Measurements from ENCODE around the gene WDR82. TPM values are rescaled to one million over a fixed set of nuclear protein-coding genes. Genes with fewer than 3 reads are reported as not detected.

Gene WDR82
- total and polyA plus RNA-seq, 2 of the 8 experiments (the other 6 are each of a cell fraction or from before 2014, with no cell fraction given), result 33.5 to 82.7 TPM

GRCh38 chr3:52305926-52306325 is 27.5 kb upstream of the WDR82 start:
- H4K20me1 ChIP-seq (replicated peaks in 1 of 2; ENCODE audit: control insufficient read depth in 1 of 2, insufficient read depth in 2 of 2, low read length in 2 of 2), result peaks cover 0 to 2% of the 10 kb centered on the region in 2 experiments
- no peak overlapping the region for H2BK20ac ChIP-seq (ENCODE audit: low read length)
- H2BK15ac ChIP-seq (ENCODE audit: low read length), result no peak overlapping the region
- TF ChIP-seq CEBPB (IDR thresholded peaks at IDR 0.05; ENCODE audit: low read depth, low read length), result no peak
- no peak for TF ChIP-seq TAF1 (IDR thresholded peaks at IDR 0.05; ENCODE audit: low read depth, low read length)
- no peak for TF ChIP-seq CTCF (IDR thresholded peaks at IDR 0.05; ENCODE audit: control extremely low read depth in 1 of 3, insufficient read depth in 1 of 3, low read depth in 1 of 3, low read length in 3 of 3)
- TF ChIP-seq FOSL1 (IDR thresholded peaks at IDR 0.05; ENCODE audit: insufficient read depth, low read depth, low read length), result no peak
- no peak for TF ChIP-seq ATF2 (IDR thresholded peaks at IDR 0.05; ENCODE audit: low read length)
- no peak for TF ChIP-seq SP4 (IDR thresholded peaks at IDR 0.05; ENCODE audit: low read length)
- no peak for TF ChIP-seq SUZ12 (IDR thresholded peaks at IDR 0.05; ENCODE audit: low read length)
- no peak for TF ChIP-seq CHD2 (IDR thresholded peaks at IDR 0.05; ENCODE audit: low read length)
- no peak for TF ChIP-seq GTF2F1 (IDR thresholded peaks at IDR 0.05; ENCODE audit: borderline replicate concordance, low read depth, low read length)
- no peak for TF ChIP-seq ASH2L (IDR thresholded peaks at IDR 0.05; ENCODE audit: low read length)

More at GRCh38 chr3:52305926-52306325, 27.5 kb upstream of the WDR82 start:
- Histone ChIP-seq H2AFZ (ENCODE audit: low read length) (no peak overlapping the region), H2AK5ac (ENCODE audit: low read depth, low read length) (no peak overlapping the region), H3K4ac (replicated peaks; ENCODE audit: insufficient read length, low read depth, low read length) (no peak overlapping the region), H3K4me1 (replicated peaks in 1 of 4; ENCODE audit: control insufficient read depth in 3 of 4, insufficient read depth in 4 of 4, low read length in 3 of 4) (no peaks in the 10 kb centered on the region), H3K23ac (ENCODE audit: insufficient read length) (no peak overlapping the region), H3K79me2 (ENCODE audit: control insufficient read depth in 1 of 2, insufficient read depth in 2 of 2, low read length in 2 of 2) (no peaks in the 10 kb centered on the region), H3K23me2 (ENCODE audit: low read depth, low read length) (no peaks in the 10 kb centered on the region), H3K27ac (ENCODE audit: low read depth, low read length) (no peak overlapping the region), H3K79me1 (ENCODE audit: low read depth, low read length) (no peaks in the 10 kb centered on the region), H3K56ac (replicated peaks; ENCODE audit: insufficient read length, low read depth, low read length) (no peak overlapping the region), H3K27me3 (replicated peaks in 1 of 4; ENCODE audit: control insufficient read depth in 3 of 4, extremely low read depth in 1 of 4, insufficient read depth in 3 of 4, low read length in 3 of 4) (peaks cover 0 to 3% (median 1%) of the 10 kb centered on the region in 4 experiments; a peak in 3 of 7 replicates), H3K14ac (ENCODE audit: insufficient read length) (no peak overlapping the region), H3K18ac (ENCODE audit: extremely low read depth, low read length) (no peak overlapping the region), H4K5ac (ENCODE audit: insufficient read length, low read depth, low read length) (no peak overlapping the region), H4K91ac (replicated peaks; ENCODE audit: insufficient read length, low read length) (no peak overlapping the region), H3K9ac (replicated peaks in 1 of 4; ENCODE audit: extremely low read depth in 1 of 4, low read depth in 3 of 4, low read length in 3 of 4) (no peak overlapping the region), H3K9me3 (ENCODE audit: insufficient read depth in 2 of 2, low read depth in 1 of 2, low read length in 1 of 2) (no peaks in the 10 kb centered on the region), H2BK5ac (ENCODE audit: low read depth, low read length) (no peak overlapping the region), H2BK12ac (ENCODE audit: low read depth, low read length) (no peak overlapping the region), H2BK120ac (replicated peaks; ENCODE audit: low read depth, low read length) (no peak overlapping the region), H4K8ac (ENCODE audit: extremely low read depth, insufficient read depth, low read length) (no peak overlapping the region; the same call in 1 of the 2 replicates), H3K4me3 (ENCODE audit: extremely low read depth in 1 of 4, insufficient read depth in 2 of 4, low read depth in 3 of 4, low read length in 4 of 4) (no peak overlapping the region), H3K4me2 (ENCODE audit: insufficient read depth in 1 of 2, low read depth in 2 of 2, low read length in 2 of 2) (no peak overlapping the region), H3K36me3 (ENCODE audit: control insufficient read depth in 2 of 4, insufficient read depth in 4 of 4, low read length in 3 of 4) (no peaks in the 10 kb centered on the region; a peak in 1 of 8 replicates)
- ChIA-PET POLR2A (ENCODE audit: partially characterized antibody) (interaction anchor here (1.5 to 1.6 kb wide), 2 partner anchors 9 to 24 kb away, joined by 3 to 5 read pairs; no protein-coding TSS in a partner anchor), CTCF (ENCODE audit: partially characterized antibody) (interaction anchor here (0.6 to 1.4 kb wide), 3 partner anchors 34 to 164 kb away, joined by 3 to 6 read pairs (median 3); no protein-coding TSS in a partner anchor)
- no peak for FAIRE-seq
- whole genome bisulfite sequencing, 2 experiments (ENCODE audit: extremely low coverage in 1 of 2, insufficient coverage in 1 of 2, insufficient read length in 1 of 2, insufficient replicate concordance in 2 of 2, low coverage in 1 of 2, low lambda C conversion rate in 2 of 2, missing lambda C conversion rate in 1 of 2), result 89% methylated on average over 5 of the region's 5 CpGs; no CpG with 5 or more reads in 1 of the 2 experiments
- DNase-seq (ENCODE audit: low read depth in 1 of 2, low spot score in 2 of 2), result no peak
